Panc1 (cell line): ENCODE measurements around the gene RFFL. TPM values are rescaled to one million over a fixed set of nuclear protein-coding genes. Genes with fewer than 3 reads are reported as not detected.

ENCODE experiments used
- ATAC-seq: fragments of 200-7000 bp; cut with Tn5 transposase; 2 replicates; pipeline ENCODE4 v1.9.1; 2020; ENCODE audit warnings: mild to moderate bottlenecking, moderate library complexity
- BruUV-seq: library from RNA; stranded (reverse); fragments of 400-500 nt; replicated peaks from 2 replicates; lab custom pipeline; 2021; lab: Mats Ljungman, UMichigan
- CTCF ChIA-PET: fragments of 300-600 bp; sonication (Branson Sonifier 250); formaldehyde crosslinking; loops from one replicate; lab custom pipeline; 2022; ENCODE audit warnings: antibody characterized with exemption; lab: Charles Lee
- POLR2A ChIA-PET: fragments of 300-600 bp; sonication (Branson Sonifier 250); formaldehyde crosslinking; loops from one replicate; lab custom pipeline; 2022; ENCODE audit warnings: antibody characterized with exemption; lab: Charles Lee
- DNase-seq: peaks from one replicate; pipeline ENCODE4 v3.0.0-alpha.2; 2010; ENCODE audit warnings: low read depth, low spot score
- H3K27ac ChIP-seq: 2 replicates; pipeline ENCODE4 v1.5.1; 2011; ENCODE audit warnings: mild to moderate bottlenecking, low read length, inconsistent platforms
- H3K27me3 ChIP-seq: fragments of 200-500 bp; sonication (Bioruptor generic); 2 replicates; pipeline ENCODE4 v1.6.0; 2014; ENCODE audit warnings: low read length, inconsistent platforms; ENCODE audit not compliant: control insufficient read depth, insufficient read depth
- H3K36me3 ChIP-seq: fragments of 200-500 bp; sonication (Bioruptor generic); 2 replicates; pipeline ENCODE4 v1.5.1; 2014; ENCODE audit warnings: inconsistent platforms, mild to moderate bottlenecking, low read length, moderate library complexity; ENCODE audit not compliant: control insufficient read depth, insufficient read depth
- H3K4me1 ChIP-seq: 2 replicates; pipeline ENCODE4 v1.5.1; 2011; ENCODE audit warnings: inconsistent platforms, mild to moderate bottlenecking, low read length, moderate library complexity; ENCODE audit not compliant: control insufficient read depth, insufficient read depth
- H3K4me3 ChIP-seq, 2 experiments: 2 replicates each; pipeline ENCODE4 v1.5.1; 2011 to 2012; ENCODE audit warnings: low read depth in 2 of 2, low read length in 2 of 2, mild to moderate bottlenecking in 2 of 2, inconsistent platforms in 1 of 2, moderate library complexity in 1 of 2
- H3K9me3 ChIP-seq: fragments of 200-500 bp; sonication (Bioruptor generic); 2 replicates; pipeline ENCODE4 v1.5.1; 2014; ENCODE audit warnings: low read depth, mild to moderate bottlenecking, inconsistent platforms, low read length, moderate library complexity; ENCODE audit not compliant: control insufficient read depth, insufficient read depth
- POLR2AphosphoS5 ChIP-seq: IDR thresholded peaks from 2 replicates; pipeline ENCODE4 v1.6.1; 2012; ENCODE audit warnings: mild to moderate bottlenecking, low read depth, low read length, moderate library complexity
- SIN3A ChIP-seq: IDR thresholded peaks from 2 replicates; pipeline ENCODE4 v1.6.1; 2012; ENCODE audit warnings: low read depth, mild to moderate bottlenecking, low read length, moderate library complexity, borderline replicate concordance; ENCODE audit not compliant: insufficient read depth
- TCF7L2 ChIP-seq: IDR thresholded peaks from 2 replicates; pipeline ENCODE4 v1.6.1; 2011; ENCODE audit warnings: mild to moderate bottlenecking, low read depth, low read length, inconsistent platforms
- in situ Hi-C: cut with HindIII; loops from 2 replicates; pipeline ENCODE4 v1.10.0; 2016; ENCODE audit warnings: low sequenced_read_pairs, low pct_unique_long_range_greater_than_20kb
- intact Hi-C: fragments of 100-400 bp; cut with micrococcal nuclease; formaldehyde crosslinking; loops from one replicate; pipeline ENCODE4 v1.10.0; 2022; ENCODE audit not compliant: unreplicated experiment
- total RNA-seq: library from RNA; stranded (reverse); gene quantifications from one replicate; pipeline ENCODE4 v1.2.1, GENCODE V29; 2021; ENCODE audit not compliant: unreplicated experiment
- TF ChIP-seq, protein P1 (sequence below), 2 experiments: IDR thresholded peaks; 2 replicates each; pipeline ENCODE4 v1.6.1; 2011 to 2012; ENCODE audit warnings: low read depth in 2 of 2, control low read depth in 1 of 2, low read length in 1 of 2, mild to moderate bottlenecking in 1 of 2, moderate library complexity in 1 of 2; ENCODE audit not compliant: insufficient read depth in 1 of 2
- TF ChIP-seq, protein P2 (sequence below): fragments of 450-650 bp; IDR thresholded peaks from 2 replicates; pipeline ENCODE4 v1.5.1; 2017; ENCODE audit warnings: mild to moderate bottlenecking

Gene RFFL
- total RNA-seq, 1 experiment from 2014 or later: 38.4 TPM

DNA sequence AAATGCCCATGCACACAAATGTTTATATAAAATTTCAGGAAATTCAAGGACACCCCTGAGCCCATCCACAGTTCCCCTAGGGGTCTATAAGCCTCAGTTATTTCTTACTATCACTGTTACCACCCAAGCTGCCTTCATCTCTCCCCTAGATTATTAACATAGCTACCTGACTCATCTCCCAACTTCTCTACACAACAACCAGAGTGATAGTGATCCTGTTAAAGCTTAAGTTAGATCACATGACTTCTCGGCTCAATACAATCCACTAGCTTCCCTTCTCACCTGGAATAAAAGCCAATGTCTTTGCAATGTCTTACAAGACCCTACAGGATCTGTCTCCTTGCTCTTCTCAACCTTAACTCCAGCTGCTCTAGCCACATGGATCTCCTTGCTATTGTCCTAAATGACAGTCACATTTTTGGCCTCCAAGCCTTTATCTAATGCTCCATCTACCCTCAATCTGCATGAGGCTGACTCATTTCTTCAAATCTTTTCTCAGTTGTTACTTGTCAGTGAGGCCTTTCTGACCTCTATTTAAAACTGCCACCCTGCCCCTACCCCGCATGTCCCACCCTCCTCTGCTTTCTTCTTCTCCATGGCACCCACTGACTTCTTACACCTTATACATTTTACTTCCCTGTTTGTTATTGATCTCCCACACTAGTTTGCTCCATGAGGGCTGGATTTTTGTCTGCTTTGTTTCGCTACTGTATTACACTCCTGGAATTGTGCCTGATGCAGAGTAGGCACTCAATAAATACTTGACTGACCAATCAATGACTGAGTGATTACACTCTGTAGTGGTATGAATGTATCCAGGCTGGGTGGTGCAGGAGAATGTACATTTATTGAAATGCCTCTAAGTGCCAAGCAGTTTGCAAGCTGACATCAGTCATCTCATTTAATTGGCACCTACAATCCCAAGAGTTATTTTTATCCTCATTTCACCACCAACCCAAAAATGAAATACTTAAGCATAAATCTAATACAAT is 88.4 kb downstream of the RFFL start:
- POLR2A ChIA-PET: no interaction called here
- Histone ChIP-seq H3K4me1 (peaks cover 6% of the 10 kb centered on the region), H3K27me3 (no peaks in the 10 kb centered on the region), H3K36me3 (no peaks in the 10 kb centered on the region), H3K9me3 (no peaks in the 10 kb centered on the region), H3K4me3 (no peak overlapping the region), H3K27ac (no peak overlapping the region)
- in situ Hi-C loops (no loop called here), intact Hi-C loops (loop anchor here (10.0 kb wide), 1 partner anchor 60 kb away; no protein-coding TSS in a partner anchor)
- no peak for DNase-seq
- no TSS peak for BruUV-seq
- TF ChIP-seq, protein P1, sequence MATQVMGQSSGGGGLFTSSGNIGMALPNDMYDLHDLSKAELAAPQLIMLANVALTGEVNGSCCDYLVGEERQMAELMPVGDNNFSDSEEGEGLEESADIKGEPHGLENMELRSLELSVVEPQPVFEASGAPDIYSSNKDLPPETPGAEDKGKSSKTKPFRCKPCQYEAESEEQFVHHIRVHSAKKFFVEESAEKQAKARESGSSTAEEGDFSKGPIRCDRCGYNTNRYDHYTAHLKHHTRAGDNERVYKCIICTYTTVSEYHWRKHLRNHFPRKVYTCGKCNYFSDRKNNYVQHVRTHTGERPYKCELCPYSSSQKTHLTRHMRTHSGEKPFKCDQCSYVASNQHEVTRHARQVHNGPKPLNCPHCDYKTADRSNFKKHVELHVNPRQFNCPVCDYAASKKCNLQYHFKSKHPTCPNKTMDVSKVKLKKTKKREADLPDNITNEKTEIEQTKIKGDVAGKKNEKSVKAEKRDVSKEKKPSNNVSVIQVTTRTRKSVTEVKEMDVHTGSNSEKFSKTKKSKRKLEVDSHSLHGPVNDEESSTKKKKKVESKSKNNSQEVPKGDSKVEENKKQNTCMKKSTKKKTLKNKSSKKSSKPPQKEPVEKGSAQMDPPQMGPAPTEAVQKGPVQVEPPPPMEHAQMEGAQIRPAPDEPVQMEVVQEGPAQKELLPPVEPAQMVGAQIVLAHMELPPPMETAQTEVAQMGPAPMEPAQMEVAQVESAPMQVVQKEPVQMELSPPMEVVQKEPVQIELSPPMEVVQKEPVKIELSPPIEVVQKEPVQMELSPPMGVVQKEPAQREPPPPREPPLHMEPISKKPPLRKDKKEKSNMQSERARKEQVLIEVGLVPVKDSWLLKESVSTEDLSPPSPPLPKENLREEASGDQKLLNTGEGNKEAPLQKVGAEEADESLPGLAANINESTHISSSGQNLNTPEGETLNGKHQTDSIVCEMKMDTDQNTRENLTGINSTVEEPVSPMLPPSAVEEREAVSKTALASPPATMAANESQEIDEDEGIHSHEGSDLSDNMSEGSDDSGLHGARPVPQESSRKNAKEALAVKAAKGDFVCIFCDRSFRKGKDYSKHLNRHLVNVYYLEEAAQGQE (IDR thresholded peaks at IDR 0.05; ENCODE audit: insufficient read depth in 1 of 2, low read depth in 2 of 2, low read length in 1 of 2): no peak
- TF ChIP-seq, protein P2, sequence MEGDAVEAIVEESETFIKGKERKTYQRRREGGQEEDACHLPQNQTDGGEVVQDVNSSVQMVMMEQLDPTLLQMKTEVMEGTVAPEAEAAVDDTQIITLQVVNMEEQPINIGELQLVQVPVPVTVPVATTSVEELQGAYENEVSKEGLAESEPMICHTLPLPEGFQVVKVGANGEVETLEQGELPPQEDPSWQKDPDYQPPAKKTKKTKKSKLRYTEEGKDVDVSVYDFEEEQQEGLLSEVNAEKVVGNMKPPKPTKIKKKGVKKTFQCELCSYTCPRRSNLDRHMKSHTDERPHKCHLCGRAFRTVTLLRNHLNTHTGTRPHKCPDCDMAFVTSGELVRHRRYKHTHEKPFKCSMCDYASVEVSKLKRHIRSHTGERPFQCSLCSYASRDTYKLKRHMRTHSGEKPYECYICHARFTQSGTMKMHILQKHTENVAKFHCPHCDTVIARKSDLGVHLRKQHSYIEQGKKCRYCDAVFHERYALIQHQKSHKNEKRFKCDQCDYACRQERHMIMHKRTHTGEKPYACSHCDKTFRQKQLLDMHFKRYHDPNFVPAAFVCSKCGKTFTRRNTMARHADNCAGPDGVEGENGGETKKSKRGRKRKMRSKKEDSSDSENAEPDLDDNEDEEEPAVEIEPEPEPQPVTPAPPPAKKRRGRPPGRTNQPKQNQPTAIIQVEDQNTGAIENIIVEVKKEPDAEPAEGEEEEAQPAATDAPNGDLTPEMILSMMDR: no peak
- TF ChIP-seq SIN3A (no peak), TCF7L2 (no peak), POLR2AphosphoS5 (no peak)
- CTCF ChIA-PET: no interaction called here
- ATAC-seq: no peak

DNA sequence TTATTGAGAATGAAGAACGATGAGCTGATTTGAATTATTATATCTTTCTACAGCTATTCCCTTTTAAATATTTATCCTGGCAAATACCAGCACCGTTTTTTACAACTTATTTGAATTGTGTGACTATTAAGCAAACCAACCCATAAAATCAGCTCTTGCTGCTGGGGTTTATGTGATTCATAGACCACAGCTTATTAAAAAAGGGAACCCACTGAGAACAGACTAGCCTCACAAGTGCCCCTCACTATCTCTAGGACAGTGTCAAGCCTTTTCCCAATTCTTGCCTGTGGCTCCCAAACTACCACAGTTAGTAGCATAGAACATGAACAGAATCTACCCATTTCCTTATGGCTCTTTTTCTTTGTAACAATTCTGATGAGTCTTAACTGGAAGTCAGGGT is 89.3 kb downstream of the RFFL start:
- intact Hi-C loops: loop anchor here (10.0 kb wide), 1 partner anchor 59 kb away; no protein-coding TSS in a partner anchor
- no TSS peak for BruUV-seq

More for the DNA sequence above, 89.3 kb downstream of the RFFL start:
- Histone ChIP-seq H3K9me3 (no peaks in the 10 kb centered on the region), H3K27me3 (no peaks in the 10 kb centered on the region), H3K4me3 (no peak overlapping the region), H3K27ac (no peak overlapping the region), H3K36me3 (no peaks in the 10 kb centered on the region), H3K4me1 (no peaks in the 10 kb centered on the region)
- ATAC-seq: no peak
- no peak for DNase-seq
- in situ Hi-C loops: no loop called here
- POLR2A ChIA-PET: interaction anchor here (0.6 kb wide), 1 partner anchor 142 kb away, joined by 4 read pairs; no protein-coding TSS in a partner anchor
- no peak for TF ChIP-seq TCF7L2
- TF ChIP-seq, protein P2: no peak
- no peak for TF ChIP-seq SIN3A
- TF ChIP-seq, protein P1 (IDR thresholded peaks at IDR 0.05; ENCODE audit: insufficient read depth in 1 of 2, low read depth in 2 of 2, low read length in 1 of 2): no peak
- TF ChIP-seq POLR2AphosphoS5: no peak
- CTCF ChIA-PET: no interaction called here
